Subcutaneous adipose tissue (tissue), 4 donors: Measurements from ENCODE around the gene DCP2. TPM values are rescaled to one million over a fixed set of nuclear protein-coding genes. Genes with fewer than 3 reads are reported as not detected.

Experiments used
- total RNA-seq, 4 donors: library from RNA; depleted of rRNA; stranded (reverse); fragments of >200 nt; gene quantifications; one replicate each; pipeline ENCODE4 v1.1.0, GENCODE V29; 2016
- TF ChIP-seq, protein P1 (sequence below): fragments of 450-650 bp; IDR thresholded peaks from one replicate; pipeline ENCODE4 v1.5.1; 2016; ENCODE audit warnings: low read depth, mild to moderate bottlenecking, control low read depth, antibody characterized with exemption, moderate library complexity

The DCP2 gene
- total RNA-seq = 10 to 100 TPM; 36.2 to 55.9 (median 36.7) TPM

DNA sequence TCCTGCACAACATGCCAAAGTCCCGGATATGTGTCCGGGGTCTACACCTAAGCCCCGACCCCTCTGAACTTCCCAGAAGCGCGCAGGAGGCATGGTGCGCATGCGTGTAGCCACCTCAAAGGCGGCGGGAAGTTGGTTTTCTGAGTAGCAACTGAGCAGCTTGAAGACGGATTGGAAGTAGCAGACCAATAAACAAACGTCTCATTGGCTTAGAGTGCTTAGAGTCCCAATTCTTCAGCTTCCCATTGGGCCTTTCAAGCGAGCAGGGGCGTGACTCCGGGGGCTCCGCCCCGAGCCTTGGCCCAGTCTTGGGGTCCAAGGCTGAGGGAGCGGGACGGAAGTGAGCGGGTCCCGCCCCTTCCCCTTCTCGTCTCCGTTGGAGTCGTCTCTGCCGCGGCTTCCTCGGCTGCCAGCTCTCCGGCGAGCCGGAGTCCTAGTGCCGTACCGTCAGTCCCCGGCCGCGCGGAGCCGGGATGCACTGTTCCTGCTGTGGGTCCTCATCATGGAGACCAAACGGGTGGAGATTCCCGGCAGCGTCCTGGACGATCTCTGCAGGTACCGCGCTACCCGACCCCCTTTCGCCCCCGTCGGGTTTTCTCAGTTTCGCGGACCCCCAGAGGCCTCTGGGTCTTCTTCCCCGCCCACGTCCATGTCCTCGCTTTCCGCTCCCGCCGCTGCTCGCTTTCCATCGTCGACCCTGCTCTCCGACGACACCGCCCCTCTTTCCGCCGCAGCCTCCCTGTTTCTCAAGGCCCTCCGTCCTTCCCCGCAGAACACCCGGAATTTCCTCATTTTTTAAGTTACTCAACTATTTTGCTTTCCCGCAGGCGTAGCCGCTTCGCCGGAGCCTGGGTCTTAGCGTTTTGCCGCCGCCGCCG lies at the start of gene DCP2:
Gene DCP2, plus strand, starts transcription at position 367 of the 878 bp plus-strand sequence. Its CDS starts 136 bp downstream, at position 503.
- TF ChIP-seq, protein P1, sequence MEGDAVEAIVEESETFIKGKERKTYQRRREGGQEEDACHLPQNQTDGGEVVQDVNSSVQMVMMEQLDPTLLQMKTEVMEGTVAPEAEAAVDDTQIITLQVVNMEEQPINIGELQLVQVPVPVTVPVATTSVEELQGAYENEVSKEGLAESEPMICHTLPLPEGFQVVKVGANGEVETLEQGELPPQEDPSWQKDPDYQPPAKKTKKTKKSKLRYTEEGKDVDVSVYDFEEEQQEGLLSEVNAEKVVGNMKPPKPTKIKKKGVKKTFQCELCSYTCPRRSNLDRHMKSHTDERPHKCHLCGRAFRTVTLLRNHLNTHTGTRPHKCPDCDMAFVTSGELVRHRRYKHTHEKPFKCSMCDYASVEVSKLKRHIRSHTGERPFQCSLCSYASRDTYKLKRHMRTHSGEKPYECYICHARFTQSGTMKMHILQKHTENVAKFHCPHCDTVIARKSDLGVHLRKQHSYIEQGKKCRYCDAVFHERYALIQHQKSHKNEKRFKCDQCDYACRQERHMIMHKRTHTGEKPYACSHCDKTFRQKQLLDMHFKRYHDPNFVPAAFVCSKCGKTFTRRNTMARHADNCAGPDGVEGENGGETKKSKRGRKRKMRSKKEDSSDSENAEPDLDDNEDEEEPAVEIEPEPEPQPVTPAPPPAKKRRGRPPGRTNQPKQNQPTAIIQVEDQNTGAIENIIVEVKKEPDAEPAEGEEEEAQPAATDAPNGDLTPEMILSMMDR = no peak

DNA sequence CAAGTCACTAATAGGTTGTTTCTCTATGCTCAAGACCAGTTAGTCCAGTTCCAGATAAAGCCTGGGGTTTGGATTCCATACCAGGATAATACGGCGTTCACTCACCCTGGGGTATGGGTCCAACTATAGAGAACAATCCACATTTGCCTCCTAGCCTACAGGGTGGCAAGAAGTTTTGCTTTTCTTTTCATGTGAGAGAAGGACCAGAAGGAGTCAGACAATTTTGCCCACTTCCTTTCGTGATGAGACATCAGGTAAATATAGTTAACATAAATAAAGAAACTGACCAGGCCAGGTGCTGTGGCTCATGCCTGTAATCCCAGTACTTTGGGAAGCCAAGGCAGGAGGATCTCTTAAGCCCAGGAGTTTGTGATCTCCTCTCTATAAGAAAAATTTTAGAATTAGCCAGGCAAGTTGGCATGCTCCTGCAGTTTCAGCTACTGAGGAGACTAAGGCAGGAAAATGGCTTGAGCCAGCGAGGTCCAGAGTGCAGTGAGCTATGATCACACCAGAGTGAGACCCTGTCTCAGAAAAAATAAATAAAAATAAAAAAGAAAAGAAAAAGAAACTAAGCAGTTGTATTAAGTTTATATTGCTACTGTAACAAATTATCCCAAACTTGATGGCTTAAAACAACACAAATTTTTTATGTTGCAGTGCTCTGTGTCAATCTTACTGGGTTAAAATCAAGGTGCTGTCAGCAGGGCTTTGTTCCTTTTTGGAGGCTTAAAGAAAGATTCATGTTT lies 47.1 kb upstream of the DCP2 start:
- TF ChIP-seq, protein P1 = no peak

DNA sequence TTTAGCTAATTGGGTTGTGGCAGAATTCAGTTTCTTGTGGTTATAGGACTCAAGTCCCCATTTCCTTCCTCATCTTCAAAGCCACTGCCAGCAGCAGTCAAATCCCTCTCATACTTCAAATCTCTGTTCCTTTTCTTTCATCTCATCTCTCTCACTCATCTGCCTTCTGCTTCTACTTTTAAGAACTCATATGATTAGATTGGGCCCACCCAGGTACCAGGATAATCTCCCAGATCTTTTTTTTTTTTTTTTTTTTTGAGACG lies 46.6 kb upstream of the DCP2 start:
- TF ChIP-seq, protein P1 = no peak

DNA sequence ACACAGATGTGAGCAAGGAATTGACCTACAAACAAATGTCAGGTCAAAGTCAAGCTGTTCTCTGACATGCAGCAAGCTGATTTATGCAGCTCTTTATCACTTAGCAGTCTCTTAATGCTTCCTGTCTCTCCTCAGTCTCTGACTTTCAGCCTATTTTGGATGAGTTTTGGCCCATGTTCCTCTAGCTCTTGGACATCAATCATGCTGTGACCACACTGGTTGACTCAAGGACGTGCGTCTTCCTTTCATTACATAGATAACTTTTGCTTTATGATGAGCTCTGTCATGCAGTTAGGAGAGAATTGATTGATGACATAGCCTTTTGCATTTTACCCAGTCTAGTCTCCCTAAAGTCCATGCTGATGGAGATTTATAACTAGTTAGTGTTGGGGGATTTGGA lies 45.1 kb upstream of the DCP2 start:
- TF ChIP-seq, protein P1 = no peak

DNA sequence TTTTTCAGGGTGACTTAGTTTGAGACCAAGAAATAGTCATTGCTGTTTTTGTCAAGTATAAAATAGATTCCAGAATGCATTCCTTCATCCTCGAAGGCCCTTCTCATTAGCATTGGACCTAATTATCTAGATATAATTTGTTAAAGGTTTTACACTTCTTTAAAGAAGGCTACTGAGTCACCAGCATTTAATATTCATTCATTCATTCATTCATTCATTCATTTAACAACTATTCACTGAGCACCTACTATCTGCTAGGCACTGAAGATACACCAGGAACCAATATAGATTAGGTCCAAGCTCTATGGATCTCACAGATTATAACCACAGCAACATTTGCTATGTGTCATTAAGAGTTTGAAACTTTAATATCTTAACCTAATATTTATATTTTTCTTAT lies 43.5 kb upstream of the DCP2 start:
- TF ChIP-seq, protein P1 = no peak

DNA sequence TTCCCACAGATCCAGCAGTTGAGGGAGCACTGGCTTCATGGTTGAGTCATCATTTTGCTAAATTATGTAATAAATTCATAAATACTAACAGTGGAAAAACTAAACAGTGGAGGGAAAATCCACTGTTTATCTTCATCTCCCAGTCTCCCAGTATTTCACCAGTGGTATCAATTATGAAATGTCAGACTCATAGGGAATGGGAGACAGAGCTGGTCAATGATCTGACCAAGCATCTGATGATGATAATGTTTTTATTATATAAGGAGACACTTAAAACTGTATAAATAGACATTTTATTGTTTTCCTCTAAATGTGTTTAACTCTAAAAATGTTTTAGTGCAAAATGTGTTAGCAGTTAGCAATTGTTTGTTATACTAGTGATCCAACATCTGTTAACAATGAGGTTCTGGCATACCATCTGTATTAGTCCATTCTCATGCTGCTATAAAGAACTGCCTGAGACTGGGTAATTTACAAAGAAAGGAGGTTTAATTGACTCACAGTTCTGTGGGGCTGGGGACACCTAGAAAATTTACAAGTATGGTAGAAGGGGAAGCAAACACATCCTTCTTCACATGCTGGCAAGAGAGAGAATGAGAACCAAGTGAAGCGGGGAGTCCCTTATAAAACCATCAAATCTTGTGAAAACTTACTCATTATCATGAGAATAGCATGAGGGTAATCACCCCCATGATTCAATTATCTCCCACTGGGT lies 42.8 kb upstream of the DCP2 start:
- TF ChIP-seq, protein P1 = no peak

DNA sequence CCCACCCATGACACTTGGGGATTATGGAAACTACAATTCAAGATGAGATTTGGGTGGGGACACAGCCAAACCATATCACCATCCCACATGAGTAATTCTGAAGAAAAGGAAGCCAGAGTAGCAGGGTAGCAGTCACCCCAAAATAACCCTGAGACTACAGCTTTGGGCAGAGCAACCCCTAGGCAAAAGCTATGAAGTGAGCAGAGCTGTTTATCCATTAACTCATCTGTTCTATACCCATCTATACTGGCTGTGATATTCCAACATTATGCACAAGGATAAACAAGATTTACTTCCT lies 42.3 kb upstream of the DCP2 start:
- TF ChIP-seq, protein P1 = no peak
